SW 1271 (cell line): ENCODE measurements around the gene CYB561D2.

ENCODE experiments used
- DNase-seq, 2 experiments: peaks; one replicate each; lab custom pipeline; 2025; lab: John Stamatoyannopoulos, UW

The CYB561D2 gene

DNA sequence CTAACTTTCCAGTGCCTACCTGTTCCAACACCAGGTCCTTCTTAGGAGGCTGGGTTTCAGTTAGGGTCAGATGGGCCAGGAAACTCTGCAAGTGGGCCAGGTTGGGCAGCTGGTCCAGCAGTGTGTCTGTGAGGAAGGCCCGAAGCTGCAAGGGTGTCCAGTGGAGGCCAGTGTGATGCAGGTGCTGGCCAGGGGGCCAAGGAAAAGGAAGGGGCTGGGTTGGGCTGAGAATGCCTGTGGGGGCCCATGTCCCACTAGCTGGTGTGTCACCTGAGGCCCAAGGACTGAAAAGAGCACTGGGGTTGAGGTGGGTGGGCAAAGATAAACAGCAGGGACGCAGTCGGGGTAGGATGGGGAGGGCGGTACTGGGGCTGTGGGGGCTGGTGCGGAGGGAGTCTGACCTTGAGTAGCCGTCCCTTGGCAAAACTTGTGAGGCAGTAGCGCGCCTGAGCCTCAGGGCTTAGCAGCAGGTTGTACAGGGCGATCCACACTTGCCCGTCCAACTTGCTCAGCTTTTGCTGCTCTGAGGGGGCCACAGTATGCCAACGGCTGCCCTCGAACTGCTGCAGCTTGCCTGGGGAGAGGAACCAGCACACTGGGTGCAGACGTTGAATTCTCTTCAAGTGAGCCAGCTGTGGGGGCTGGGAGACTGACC is 8.5 kb upstream of the CYB561D2 start:
- no peak for DNase-seq

DNA sequence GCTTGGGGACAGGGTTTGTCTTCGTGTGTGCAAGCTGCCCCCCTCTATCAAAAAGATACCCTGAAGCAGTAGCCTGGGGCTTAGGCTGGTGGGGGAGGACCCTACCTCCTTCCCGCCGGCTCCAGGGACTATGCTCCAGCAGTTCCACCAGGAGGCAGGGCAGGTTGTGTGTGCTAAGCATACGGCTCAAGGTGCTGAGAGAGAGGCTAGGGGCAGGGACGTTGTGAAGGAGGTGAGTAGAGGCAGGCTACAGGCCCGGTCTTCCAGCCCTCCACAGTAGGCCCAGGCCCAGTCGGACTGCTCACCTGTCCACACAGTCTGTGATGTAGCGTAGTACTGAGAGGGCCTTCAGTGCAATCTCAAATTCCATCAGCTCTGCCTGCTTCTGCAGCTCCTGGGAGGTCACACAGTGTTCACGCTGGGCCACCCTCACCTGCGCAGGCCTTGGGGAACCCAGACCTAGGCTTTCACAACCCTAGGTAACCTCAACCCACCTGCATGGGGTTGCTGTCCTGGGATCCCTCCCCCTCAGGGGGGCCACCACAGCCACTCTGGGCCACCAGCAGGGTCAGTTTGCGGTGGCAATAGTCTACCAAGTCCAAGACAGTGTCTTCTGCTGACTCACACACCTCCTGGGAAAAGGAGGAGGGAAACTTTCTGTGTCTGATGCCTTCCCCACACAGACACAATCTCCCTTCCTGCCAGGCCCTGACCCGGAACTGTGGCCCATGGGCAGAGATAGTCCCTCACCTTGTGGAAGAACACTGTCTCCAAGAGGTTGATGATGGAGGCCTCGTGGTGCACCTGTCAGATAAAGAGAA is 7.6 kb upstream of the CYB561D2 start:
- no peak for DNase-seq

DNA sequence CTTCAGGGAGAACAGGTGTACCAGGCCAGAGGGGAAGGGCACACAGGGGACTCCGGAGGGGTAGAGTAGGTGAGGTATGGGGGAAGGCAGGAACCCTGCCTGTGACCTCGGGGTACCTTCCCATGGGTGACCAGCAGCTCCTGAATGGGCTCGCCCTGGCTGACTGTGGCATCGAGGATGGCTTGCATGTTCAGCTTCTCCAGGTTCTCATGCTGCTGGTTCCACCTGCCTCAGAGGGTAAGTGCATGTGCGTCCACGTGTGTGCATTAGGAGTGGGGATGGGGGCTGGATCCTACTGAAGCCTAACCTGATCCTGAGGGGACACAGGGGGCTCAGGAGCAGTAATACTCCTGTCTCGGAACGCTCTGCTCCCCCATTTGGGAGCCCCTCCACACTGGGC is 5.7 kb upstream of the CYB561D2 start:
- no peak for DNase-seq

DNA sequence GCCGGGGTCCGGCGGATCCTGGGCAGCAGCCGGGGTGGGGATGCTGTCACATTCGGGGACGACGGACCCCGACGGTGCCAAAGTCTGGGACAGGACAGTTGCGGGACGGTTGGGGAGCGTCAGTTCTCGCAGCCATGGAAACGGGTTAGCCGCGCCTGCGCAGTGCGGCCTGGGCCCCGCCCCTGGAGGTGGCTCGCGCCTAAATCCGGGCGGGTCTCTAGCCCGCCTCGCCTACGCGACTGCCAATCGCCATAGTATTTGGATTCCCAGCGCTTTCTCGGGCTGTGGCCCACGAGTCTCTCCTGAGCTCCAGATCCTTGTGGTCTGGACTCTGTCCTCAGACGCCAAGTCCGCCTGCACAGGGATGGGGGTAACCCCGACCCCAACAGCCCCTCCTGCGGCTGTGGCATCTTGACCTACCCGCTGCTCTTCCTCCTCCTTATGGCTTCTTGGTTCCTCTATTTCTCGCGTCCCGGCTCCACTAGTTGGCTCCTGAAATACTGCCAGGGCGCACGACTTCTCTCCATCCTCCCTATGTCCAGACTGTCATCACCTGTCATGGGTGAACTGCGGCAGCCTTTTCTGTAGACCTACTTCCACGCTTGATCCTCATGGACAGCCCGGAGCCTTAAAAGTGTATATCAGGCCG is 5.0 kb upstream of the CYB561D2 start, which contains the start of gene ZMYND10:
ZMYND10 (minus strand) TSS at position 147 of the 649 bp plus-strand sequence. CDS start 153 bp downstream, outside the sequence.
- peak in 1 of 2 experiments; percentile 36 for DNase-seq

DNA sequence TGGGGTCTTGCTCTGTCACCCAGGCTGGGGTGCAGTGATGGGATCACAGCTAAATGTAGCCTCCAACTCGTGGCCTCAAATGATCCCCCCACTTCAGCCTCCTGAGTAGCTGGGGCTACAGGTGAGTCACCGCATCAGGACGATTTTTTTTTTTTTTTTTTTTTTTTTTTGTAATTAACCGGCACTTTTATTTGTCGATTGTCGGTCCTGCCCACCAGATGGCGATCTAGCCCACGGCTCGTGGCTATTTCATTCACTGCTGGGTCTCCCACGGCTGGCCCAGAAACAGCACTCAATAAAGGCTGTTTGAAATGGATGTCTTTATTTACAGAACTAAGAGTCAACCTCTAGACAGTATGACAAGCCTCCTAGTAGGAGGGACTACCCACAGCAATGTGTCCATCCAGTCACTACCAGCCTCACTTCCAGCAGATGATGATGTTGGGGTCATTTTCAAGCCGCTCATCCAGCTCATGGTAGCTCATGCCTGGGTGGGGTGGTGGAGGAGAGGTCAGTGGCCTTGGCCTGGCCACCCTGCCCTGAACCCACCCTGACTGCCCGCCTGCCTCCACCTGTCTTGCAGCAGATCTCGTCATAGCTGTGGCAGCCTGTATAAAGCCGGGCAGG is 3.4 kb upstream of the CYB561D2 start:
- peak in 1 of 2 experiments; percentile 48 for DNase-seq

DNA sequence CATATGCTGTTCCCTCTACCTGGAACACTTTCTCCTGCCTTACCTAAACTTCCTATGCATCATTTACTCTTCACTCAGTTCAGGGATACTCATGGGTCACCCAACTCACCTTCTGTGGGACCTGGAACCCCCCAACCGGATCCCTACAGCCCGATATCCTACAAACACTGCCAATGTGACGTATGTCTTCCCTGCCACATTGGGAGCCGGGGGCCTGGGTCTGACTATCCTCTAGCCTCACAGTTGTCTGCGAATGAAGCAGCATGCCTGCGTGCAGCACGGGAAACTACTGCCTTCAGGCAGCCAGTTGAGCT is 492 bp upstream of the CYB561D2 start:
- DNase-seq: no peak

DNA sequence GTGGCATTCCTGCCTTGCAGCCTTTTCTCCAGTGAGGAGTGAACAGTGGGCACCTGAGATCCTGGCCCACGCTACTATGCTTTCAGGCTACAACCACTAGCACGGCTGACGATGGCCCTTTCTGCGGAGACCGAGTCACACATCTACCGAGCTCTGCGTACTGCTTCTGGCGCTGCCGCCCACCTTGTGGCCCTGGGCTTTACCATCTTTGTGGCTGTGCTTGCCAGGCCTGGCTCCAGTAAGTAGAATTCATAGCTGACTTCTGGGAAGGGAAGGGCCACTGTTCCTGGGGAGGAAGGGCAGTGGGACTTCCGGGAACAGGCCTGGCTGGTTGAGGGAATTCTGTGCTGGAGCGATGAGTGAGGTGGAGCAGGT is 648 bp downstream of the CYB561D2 start:
- no peak for DNase-seq

- DNase-seq: peak in 1 of 2 experiments; percentile 8
Measured at GRCh38 chr3:50352781-50353180, 2.1 kb downstream of the CYB561D2 start.

DNA sequence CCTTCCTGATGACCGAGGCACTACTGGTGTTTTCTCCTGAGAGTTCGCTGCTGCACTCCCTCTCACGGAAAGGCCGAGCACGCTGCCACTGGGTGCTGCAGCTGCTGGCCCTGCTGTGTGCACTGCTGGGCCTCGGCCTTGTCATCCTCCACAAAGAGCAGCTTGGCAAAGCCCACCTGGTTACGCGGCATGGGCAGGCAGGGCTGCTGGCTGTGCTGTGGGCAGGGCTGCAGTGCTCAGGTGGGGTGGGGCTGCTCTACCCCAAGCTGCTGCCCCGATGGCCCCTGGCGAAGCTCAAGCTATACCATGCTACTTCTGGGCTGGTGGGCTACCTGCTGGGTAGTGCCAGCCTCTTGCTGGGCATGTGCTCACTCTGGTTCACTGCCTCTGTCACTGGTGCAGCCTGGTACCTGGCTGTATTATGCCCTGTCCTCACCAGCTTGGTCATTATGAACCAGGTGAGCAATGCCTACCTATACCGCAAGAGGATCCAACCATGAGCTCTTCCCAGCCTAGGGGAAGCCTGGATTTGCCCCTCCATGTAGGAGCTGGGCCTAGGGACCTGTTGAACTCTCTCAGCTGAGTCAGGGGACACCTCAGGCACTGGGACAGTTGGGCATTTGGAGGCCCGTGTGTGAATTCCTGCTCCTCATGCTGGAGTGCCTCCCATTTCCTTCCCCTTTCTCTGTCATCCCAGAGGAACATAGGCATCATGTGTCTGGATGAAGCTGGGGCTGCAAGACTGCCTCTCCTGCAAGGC is 2.8 kb downstream of the CYB561D2 start:
- DNase-seq: no peak

DNA sequence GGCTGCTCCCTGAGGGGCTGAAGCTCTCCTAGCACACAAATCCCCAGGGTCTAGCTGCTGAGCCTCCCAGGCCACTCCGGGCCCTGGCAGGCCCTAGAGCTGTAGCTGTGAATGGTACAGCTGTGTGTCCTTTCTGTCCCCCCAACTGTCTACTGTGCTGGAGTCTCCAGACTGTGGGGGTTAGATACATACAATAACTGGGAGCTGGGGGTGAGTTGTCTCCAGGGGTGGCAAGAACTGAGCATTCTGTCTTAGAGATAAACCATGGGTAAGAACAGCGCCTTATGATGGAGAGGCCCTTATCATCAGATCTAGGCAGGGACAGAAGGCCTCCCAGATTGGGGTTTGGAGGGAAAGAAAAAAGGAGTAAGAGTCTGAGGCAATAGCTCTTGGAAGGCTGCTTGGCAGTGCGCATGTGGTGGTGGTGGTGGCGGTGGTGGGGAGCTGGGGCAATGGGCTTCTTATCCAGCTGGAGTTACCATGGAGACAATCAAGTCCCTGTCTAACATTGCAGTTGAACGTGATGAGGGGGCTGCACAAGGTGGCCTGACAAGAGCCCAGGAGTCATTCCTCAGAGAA is 3.6 kb downstream of the CYB561D2 start:
- no peak for DNase-seq

GRCh38 chr3:50354850-50355249 is 4.2 kb downstream of the CYB561D2 start:
- no peak for DNase-seq

DNA sequence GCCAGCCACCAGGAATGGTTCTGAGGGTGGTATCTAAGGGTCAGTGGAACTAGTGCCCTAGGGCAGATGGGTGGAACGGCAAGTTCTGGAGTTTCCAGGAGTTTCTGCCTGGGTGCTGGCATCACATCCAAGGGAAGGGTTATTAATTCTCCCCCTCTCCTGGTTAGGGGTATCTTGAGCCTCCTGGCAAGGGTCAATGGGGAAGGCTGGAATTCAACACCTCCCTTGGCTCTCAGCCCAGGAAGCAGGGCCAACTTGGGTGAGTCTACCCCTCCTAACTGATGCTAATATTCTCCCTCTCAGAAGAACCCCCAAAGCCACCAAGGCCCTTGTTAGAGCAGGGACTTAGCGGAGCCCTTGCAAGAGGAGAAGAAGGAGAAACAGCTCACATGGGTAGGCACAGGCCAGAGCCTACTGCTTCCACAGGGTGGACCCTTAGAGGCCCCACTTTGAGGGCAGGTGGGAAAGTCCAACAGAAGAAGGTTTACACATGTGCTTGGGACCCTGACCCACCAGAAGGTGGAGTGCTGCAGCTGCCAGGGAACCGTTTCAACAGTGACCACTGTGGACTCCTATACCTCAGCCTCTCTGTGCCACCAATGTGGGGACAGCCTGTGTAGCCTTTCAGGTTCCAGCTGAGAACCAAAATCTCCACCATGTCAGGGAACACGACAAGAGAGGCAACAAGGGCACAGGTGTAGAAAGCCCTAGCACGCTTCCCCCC is 5.3 kb downstream of the CYB561D2 start:
- DNase-seq: no peak

DNA sequence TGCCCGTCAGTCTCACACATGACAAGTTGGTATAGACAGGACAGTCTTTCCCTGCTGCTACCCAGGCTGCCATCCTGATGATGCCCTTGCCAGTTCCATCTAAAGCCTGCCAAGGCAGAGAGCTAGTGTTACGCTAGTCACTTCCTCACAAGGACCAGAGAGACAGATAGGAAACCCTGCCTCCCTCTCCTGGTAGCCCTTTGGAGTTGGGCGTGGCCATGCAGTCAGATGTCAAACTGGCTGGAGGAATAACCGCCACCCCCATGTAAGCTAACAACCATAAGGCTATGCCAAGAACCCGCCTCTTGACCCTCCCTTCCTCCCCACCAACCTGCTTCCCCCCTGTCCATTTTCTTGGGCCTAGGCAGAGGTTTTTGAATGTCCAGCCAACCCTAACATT is 5.9 kb downstream of the CYB561D2 start:
- no peak for DNase-seq

DNA sequence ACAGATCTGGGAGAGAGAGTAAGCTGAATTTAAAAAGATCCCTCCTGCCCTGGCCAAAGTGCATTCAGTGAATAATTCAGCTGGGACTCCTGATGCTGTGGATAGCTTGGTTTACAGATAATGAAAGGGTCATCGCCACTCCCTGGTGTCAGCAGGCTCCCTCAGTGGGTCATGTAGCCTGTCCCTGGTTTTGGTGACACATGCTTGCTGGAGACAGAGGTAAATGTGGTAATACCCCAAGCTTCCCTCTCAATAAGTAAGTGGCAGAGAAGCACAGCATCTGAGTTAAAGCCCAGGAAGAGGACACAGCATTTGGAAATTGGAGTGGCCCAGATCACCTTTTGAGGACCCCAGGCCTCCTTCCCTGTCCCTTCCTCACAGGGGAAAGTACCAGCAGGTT is 6.8 kb downstream of the CYB561D2 start:
- DNase-seq: no peak

DNA sequence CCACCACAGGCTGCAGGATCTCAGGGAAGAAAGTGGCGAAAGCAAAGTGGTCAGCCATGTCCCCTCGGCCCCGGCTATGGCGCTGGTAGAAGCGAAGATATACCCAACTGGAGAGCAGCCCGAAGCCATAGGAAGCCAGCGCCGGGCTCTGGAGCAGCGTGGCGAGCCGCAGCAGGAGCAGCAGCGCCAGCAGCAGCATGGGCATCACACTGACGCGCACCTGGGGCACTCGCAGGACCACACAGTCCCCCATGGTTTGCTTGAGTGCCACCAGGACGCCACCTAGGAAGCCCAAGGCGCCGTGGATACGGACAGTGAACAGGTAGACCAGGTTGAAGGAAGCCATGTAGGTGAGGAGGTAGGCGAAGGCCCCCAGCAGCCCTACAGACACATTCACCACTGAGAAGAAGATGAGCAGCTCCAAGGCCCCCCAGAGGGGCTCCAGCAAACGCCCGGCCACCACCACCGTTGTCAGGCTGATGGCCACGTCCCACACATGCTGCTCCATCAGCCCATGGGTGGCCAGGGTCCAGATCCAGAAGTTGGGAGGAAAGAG is 7.8 kb downstream of the CYB561D2 start:
- DNase-seq: no peak

DNA sequence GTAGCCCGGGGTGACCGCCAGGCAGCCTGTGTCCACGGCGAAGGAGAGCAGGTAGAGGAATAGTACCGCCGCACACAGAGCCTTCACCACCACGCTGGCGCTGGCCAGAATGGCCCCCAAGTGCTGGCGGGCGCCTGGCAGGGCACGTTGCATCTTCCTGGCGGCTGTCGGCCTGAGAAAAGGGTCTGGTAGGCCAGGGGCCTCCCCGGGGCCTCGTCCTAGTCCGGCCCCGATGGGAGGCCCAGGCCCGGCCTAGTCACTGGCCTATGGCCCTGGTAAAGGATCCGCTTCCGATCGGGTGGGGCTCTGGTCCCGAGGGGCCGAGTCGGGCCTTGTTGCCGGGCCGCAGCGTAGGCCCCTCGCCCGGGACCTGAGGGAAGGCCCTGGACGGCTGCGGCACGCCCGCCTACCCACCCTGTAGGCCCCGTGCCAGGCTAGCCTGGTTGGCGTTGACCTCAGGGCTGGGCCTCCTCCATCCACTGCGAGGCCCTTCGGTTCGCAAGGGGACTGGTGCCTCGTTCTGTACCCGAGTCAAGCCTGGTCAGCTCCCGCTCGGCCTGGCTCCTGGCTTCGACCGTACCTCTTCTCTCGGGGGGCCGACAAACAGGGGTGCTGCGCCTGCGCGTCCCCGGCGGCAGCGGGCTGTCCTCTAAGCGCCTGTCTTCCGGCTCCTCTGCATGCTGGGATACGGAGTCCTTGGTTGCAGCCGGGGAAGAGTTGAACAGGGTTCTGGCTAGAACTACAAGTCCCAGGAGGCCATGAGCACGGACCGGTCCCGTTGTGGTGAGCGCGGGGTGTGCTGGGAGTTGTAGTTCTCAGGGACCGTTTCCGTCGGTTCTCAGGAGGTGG is 8.5 kb downstream of the CYB561D2 start, which contains the start of gene TMEM115:
TMEM115 (minus strand) TSS at position 611 of the 849 bp plus-strand sequence; CDS start at position 153, 458 bp downstream.
- DNase-seq: peak; percentile 89 to 92

- DNase-seq: no peak
Measured at GRCh38 chr3:50359760-50360110, 9.1 kb downstream of the CYB561D2 start.

DNA sequence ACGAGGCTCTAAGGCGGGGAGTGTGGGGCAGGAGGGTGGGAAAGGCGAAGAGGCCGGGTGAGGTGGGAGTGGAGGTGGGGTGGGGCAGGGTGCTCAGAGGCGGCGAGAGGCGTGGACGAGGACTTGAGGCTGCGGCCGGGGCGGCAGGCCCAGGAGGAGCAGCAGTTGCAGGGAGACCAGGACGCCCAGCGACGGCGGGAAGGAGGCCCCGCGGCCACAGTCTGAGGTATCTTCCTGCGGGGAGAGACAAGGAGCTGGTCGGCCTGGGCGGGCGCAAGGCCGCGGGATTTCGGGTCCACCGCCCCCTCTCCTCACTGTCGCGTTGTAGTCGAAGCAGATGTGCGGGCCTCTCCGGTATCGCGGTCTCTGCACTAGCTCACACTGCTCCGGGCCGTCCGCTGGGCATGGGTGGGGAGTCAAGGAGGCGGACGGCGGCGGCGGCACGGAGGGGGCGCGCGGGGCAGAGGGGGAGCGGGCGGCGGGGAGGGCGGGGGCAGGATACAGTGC is 14.0 kb downstream of the CYB561D2 start:
- no peak for DNase-seq
